ENCODE results near the gene DNAJB2.
"Not testable (repeated sequence)": the region's sequence is repeated elsewhere in the genome, so short reads cannot be mapped to it uniquely, and the experiment has no call there.

The DNAJB2 gene

DNA sequence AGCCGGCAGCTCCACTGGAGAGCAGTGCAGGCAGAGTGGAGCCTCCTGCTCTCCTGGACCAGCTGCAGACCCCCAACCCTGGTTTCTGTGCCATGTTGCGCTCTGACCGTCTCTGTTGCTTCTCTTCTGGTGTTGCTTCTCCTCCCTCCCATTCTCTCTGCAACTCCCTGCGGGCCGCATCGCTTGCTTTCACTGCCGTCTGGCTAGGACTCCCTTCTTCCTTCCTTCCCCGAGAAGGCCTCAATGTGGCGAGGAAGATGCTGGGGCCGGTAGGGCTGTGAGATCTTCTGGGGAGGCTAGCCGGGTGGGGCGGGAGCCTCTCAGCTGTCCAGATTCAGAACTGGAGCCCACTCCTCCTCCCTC, 6.2 kb downstream of the DNAJB2 start:
- DNase-seq (ENCODE audit: low spot score) = no peak

DNA sequence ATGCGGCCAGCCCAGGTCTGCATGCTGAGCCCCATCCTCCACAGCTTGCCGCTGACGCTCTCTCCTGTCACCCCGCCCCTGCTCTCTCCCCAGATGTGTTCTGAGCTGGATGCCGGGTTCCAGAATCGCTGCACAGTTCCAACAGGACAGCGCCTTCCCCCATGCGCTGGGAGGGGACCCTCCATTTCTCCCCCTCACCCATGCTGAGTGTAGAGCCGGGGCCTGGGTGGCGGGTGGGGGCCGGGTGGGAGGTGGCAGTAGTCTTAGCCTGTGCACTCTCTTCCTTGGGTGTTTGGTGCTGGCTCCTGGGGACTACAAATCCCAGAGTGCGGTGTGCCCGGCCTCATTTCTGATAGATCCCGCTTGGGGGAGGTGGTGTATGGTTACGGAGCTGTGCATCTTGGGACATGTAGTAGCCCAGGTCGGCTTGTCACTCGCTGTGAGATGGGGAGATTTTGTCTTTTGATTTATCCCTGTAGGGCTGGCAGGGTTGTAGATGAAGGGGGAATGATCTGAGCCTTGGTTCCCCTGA, 6.8 kb downstream of the DNAJB2 start:
- DNase-seq (ENCODE audit: low spot score) = peak; percentile 77

DNA sequence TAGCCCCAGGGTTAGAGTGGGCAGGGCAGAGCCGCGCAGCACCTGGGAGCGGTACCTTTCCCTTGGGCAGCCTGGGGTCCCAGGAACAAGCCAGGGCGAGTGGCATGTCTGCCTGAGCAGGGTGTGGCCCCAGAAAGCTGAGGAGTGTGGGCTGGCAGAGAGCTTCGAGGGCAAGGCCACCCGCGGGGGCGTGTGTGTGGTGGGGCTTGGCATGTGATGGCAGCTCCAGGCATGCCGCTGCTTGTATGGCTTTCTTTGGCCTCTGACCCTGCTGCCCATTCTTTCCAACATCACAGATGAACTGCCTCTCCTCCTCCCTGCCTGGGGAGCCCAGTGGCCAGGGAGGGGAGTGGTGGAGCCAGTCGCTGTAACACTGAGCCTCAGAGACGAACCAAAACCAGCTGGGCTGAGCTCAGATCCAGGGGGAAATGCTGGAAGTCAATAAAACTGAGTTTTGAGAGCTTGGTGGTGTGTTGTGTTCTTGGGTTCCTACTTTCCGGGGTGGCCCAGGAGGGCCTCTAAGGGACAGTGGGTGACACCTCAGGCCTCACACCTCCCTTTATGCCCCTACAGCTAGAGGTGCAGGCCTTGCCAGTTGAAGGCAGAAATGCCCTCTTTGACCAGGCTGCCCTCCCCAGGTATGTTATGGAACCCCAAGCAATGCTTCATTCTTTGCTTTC, 7.4 kb downstream of the DNAJB2 start:
- no peak for DNase-seq (ENCODE audit: low spot score)

DNA sequence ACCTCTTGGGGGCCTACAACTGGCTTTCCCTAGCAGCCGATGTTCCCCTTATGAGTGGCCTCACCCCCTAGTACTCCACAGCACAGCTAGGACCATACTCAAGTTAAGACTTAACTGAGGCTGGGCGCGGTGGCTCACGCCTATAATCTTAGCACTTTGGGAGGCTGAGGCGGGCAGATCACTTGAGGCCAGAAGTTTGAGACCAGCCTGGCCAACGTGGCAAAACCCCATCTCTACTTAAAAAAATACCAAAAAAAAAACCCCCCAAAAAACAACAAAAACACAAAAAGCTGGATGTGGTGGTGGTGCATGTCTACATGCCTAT, 7.9 kb downstream of the DNAJB2 start:
- not testable (repeated sequence) for DNase-seq (ENCODE audit: low spot score)

DNA sequence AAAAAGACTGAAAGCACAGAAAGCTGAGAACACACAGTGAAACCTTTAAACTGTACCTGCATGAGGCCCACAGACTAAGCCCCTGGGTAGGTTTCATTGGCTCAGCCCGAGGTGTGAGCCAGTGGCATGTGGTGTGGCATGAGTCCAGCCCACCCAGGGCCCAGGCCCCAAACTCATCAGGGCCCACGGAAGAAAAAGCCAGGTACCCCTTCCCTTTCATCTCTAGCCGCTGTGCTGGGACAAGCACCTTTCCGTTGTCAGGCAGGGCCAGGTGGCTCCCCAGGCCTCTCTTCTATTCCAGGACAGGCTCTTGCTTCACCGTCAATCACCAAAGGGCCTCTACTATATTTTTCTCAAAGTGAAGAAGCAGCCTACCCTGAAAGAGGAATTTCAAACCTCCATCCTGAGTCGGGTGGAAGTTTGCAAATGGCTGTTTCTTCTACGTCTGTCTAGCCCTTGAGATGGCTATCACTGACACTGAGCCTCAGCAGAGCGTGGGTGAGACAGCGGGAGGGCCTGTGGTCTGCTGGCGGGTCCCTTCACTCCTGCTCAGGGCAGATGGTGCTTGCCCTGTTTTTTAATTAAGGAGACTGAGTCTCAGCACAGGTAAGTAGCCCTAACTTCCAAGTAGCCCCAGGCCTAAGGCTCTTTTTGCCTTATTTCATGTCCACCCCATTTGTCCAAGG, 8.6 kb downstream of the DNAJB2 start:
- DNase-seq (ENCODE audit: low spot score) = no peak

DNA sequence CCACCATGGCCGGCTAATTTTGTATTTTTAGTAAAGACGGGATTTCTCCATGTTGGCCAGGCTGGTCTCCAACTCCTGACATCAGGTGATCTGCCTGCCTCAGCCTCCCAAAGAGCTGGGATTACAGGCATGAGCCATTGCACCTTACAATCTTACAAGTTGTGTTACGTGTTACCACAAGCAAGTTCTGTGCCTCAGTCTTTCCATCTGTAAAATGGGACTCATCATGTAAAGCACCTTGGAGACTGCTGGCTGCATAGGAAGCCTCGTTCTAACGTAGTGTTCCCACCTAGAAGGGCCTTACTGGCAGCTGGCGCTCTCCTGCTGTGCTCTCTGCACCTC, 10.0 kb downstream of the DNAJB2 start:
- DNase-seq (ENCODE audit: low spot score) = no peak

DNA sequence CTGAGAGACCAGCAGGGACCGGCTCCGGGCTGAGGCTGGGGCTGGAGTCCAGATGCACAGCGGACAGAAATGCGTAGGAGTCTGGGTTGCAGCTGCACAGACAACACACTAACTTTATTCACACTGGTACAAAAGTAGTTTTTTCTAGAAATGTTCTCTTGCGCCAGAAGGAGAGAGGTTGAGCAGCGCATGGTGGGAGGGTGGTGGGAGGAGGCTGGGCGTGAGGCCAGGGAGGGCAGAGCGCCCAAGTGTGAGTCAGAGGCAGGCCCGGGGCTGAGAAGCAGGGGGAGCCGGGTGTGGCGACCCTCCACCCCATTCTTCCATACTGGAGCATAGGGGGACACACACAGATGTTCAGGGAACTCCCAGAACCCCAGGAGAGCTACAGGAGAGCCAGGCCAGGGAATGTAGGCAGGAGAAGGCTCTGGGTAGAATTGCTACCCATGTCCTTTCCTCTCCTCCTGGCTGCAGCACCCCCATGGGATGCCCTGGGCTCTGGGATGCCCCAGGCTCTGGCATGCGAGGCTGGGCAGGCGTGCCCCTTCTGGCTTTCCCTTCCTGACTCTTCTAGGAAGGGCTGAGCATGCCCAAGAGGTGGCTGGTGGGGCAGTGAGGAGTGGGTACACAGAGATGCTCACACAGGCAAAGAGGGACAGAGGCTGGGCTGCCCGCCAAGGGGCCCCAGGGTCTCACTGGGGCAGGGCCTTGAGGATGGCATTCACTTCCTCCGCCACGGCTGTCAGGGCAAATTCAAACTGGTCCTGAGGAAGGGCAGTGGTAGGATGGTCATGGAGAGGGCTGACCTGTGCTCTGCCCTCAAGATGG, 10.6 kb downstream of the DNAJB2 start:
- peak; percentile 90 for DNase-seq (ENCODE audit: low spot score)

DNA sequence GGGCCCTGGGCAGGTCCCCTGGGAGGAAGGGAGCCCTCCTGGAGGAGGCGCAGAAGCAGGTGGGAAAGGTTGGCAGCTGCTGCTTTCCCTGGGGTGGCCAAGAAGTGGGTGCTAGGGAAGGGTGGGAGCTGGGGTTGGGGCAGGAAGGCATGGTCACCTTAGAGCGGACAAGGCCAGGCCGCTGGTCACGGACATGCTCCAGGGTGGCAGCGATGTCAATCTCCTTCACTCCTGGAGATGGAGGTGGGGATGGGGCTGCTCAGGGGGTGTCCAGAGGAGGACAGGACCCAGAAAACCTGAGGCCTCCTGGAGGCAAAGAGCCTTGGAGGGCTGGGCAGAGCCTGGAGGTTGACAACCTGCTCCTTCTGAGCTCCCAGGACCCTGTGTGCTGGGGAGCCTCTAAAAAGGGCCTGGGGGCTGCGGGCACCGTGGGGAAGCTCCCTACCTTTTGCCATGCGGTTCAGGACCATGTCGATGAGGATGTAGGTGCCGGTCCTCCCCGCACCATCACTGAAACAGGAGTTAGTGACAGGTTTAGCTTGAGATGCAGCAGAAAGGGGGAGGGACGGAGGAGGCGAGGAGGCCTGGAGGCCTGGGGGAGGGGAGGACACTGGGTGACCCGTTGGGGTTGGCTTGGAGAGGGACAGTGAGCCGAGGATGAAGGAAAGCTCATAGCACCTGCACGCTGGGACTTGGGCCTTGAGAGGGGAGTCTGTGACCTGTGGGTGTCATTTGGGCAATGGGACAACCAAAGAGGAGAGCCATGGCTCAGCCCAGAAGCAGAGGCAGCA, 11.4 kb downstream of the DNAJB2 start:
- no peak for DNase-seq (ENCODE audit: low spot score)

DNA sequence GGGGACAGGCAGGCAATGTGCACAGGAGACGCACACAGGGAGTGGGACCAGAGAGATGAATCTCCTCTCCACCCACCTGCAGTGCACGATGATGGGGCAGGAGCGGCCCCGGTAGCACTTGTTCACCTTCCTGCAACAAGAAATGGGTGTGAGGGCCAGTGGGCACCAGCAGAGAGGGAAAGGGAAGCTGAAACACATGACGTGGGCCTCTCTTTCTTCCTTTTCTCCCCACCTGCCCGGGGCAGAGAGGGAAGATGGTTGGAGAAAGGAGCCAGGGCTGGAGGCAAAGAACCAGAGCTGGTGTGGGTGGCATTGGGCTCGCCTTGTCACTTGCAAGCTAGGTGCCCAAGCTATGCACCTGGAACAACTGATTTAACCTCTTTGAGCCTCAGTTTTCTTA, 12.2 kb downstream of the DNAJB2 start:
- no peak for DNase-seq (ENCODE audit: low spot score)

DNA sequence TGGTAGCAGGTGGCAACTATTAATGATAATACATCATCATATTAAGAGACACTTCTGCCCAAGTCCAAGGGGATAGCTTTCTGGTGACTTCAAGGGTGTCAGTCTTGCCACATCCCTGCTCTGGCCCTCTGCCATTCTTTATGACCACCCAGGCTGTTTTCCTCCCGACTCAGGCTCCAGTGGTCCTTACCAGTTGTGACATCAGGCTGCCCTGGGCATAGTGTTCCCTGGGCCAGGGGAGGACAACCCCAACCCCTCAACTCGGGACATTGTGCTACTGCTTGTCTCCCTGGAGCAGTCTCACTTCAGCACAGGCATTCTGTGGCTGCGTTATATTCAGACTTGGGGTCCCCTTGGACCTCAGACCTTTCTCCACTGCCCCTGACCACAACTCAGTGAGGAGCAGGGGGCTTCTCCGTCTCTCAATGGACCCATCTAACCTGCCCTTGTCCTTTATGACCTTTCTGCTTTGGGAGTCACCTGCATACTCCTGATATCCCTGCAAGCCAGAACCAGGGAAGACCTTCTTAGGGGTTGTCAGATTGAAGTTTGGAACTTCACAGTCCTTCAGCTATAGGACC, 12.8 kb downstream of the DNAJB2 start:
- DNase-seq (ENCODE audit: low spot score) = no peak

DNA sequence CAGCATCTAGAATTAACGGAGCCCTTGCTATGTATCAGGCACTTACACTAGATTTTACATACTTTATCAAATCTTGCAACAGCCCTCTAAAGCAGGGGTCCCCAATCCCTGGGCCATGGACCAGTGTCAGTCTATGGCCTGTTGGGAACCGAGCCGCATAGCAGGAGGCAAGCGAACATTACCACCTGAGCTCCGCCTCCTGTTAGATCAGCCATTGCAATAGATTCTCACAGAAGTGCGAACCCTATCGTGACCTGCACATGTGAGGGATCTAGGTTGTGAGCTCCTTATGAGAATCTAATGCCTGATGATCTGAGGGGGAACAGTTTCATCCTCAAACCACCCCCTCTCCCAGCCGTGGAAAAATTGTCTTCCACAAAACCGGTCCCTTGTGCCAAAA, 13.4 kb downstream of the DNAJB2 start:
- no peak for DNase-seq (ENCODE audit: low spot score)

DNA sequence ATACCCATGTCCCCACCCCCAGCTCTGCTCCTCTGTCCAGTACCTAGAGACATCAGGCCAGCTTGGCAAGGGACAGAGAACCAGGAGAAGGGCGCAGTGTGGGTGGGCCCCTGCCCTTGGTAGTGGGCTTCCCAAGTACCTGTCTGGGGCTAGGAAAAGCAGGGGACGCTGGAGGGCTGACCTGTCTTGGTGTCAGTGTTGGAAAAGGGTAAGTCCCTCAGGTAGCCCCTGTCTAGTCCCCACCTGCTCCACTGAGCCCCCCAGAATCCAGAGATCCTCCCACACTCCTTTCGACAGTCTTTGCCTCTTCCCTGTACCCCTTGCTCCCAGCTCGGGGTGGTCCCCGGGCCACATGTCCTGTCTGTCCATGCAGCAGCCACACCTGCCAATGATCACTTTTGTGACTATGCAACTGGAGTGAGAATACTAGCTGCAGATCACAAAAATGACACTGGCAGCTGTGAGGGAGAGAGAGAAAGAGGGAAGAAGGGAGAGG, 14.6 kb downstream of the DNAJB2 start:
- DNase-seq (ENCODE audit: low spot score) = no peak

DNA sequence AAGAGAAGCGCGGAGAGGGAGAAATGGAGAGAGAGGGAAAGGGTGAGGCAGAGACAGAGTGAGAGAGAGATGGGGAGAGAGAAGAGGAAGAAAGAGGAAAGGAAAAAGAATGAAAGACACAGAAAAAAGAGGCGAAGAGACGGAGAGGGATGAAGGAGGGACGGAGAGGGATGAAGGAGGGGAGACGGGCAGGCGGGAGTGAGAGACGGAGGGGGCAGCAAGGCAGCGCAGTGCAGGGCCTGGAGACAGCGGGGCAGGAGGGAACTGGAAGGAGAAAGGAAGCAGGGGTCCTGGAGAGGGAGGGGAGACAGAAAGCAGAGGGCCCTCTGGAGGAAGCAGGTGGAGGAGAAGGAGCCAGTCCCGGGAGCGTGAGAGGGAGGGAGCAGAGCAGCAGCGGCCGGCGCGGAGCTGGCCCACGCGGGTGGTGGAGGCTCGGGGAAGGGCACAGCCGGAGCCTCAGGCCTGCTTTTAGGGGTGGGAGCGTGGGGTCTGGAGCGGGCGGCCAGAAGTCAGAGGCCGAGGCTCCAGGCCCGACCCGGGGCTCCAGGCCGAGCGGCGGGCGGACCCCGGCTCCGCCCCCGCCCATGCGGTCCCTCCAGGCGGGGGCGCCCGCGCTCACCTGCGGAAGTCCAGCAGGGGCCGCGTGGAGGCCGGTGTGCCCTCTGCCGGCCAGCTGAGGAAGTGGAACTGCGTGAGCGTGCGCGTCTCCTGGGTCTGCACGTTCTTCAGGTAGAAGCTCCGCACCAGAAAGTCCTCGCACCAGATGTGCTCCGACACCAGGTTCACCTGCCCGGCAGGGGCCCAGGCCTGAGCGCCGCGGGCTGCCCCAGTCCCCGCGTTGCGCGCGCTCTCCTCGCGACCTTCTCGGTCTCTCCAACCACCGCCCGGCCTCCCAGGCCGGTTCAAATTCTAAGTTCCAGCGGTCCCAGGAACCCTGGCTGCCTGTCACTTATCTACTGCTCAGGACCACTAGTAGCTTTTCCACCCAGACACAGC, 15.5 kb downstream of the DNAJB2 start:
- DNase-seq (ENCODE audit: low spot score) = peak; percentile 95

DNA sequence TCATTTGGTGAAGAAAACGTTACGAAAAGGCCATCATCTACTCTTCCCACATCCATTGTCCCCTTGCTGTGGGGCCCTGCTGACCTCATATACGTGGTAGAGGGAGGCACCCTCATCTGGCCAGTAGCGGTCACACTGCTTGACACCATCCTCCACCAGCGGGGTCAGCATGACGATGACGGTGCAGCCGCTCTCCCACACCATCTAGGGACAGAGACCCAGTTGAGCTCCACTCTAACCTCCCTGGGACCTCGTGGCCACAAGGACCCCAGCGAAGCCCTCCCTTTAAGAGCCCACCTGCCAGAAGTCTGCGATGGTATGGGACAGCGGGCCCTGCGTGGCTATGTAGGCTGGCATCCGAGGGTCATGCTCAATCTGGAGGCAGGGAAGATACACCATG, 17.0 kb downstream of the DNAJB2 start:
- DNase-seq (ENCODE audit: low spot score) = no peak

DNA sequence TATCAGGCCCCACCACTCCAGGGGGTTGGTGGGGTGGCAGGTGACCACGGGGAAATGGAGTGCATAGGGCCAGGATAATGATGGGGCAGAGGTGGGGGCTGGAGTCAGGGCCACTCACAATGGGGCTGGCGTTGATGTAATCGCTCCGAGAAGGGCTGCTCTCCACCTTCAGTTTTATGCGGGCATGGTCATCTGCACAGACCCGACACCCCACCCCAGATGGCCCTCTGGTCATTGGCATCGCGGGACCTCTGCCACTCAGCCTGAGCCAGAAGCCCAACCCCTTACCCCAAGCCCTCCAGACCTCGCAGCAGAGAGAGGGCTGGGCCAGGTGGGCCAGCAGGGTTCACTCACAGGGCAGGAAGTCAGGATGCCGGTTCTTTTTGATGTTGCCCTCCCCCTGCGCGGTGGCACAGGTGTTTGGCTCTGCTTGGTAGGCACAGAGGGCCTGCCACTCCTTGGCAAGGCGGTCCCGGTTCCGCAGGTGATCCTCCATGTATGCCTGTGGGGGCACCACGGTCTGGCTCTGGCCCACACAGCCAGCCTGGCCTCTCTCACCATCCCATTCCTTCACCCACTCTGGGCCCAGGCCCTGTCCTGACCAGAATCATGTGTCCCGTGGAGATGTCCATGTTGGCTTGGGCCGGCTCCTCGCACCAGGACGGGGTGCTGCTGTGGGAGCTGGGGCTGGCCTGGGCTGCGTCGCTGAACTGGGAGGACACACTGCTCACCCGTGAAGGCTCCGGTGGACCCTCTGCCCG, 17.6 kb downstream of the DNAJB2 start:
- DNase-seq (ENCODE audit: low spot score) = no peak

DNA sequence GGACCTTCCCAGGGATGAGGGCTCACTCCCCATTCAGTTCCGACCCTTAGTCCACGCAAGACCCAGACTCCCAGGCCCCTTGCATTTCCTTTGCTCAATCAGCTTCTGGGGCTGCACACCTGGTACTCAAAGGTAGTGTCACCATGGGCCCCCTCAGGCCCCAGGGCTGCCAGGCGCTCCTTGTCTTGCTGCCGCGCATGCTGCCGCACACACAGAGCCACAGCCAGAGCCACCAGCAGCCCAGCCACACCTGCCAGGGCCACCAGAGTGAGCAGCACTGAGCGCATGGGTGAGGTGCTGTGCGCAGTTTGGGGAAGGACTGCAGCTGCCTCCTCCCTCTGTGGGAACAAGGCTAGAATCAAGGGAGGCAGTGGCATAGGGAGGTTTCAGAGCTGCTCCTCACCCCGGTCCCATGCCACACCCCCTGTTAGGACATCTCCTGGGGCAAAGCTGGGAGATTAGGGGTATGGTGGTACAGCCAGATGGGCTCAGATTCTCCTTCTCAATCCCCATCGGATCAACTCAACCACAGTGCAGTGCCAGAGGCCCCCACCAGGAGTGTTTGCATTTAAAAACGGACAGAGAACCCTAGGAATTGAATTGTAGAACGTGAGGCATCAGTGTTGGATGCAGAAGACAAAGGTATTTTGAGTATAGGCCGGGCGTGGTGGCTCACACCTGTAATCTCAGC, 18.7 kb downstream of the DNAJB2 start:
- DNase-seq (ENCODE audit: low spot score) = no peak

DNA sequence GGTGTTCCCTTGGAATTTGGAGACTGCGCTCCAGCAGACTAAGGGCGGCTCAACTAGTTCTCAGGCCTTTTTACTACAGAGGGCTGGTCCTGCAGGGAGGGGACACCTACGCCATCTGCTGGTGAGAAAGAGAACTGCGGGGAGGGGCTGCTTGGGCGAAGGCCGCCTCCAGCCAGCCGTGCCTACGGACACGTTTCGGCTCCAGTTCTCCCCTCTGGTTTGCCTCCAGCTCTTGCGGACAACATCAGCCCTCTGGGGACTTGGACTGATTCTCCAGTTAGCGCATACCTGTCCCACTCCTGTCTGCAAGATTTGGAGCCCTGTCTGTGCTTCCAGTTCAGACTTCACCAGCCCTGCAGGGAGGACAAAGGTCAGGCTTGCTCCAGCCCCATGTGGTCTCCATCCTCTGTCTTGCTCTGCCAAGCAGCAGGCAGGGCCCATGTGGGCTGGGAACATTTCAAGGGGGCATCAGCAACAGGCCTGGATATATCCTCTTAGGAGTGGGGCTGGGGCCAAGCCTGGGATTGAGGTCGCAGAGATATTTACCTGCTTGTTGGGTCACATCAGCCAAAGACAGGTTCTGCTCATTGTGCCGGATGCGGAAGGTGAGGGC, 19.7 kb downstream of the DNAJB2 start:
- DNase-seq (ENCODE audit: low spot score) = peak; percentile 96

DNA sequence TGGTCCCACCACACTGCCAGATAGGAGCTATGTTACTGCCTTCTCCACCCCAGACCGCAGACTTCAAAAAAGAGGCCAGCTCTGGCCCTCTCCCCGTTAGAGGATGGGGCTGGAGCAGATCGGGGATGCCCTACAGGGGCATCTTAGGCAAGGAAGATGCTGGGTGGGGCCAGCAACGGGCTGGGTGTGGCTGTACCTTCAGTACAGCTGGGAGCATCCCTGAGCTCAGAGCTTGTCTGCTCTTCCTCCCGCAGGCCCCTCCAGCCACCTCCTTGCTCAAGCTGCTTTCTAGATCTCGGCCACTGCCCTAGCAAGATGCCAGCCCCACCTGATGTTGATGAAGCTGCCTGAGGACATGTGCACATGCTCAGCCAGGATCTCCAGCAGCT, 20.2 kb downstream of the DNAJB2 start:
- DNase-seq (ENCODE audit: low spot score) = no peak

DNA sequence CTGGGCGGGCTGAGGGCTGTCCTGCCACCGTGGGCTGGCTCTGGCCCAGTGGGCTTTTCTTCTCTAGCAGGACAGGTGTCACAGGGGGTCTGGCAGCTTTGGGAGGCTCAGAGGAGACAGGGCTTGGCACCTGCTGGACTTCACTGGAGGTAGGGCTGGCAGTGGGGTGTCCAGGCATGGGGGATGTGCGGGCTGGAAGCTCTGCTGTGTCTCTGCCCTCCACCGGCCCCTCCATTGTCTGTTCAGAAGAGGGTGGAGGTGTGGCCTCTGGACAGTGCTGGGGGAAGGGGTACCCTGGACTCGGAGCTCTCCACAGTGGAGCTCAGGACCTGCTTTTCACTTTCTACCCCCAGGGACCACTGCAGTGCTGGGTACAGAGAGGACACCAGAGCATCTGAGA, 20.9 kb downstream of the DNAJB2 start:
- no peak for DNase-seq (ENCODE audit: low spot score)
